GM12872 (cell line): ENCODE measurements around the gene SNX27.

Experiments used
- CTCF ChIP-seq: IDR thresholded peaks from 3 replicates; pipeline ENCODE4 v1.5.1; 2011; ENCODE audit warnings: low read depth, mild to moderate bottlenecking, low read length, moderate library complexity; ENCODE audit not compliant: insufficient read depth

The SNX27 gene

GRCh38 chr1:151584780-151585179 is 27.1 kb upstream of the SNX27 start:
- no peak for TF ChIP-seq CTCF

- no peak for TF ChIP-seq CTCF
These were observed 26.2 kb upstream of the SNX27 start for GRCh38 chr1:151585622-151586021.

- TF ChIP-seq CTCF = no peak
These were observed 20.9 kb upstream of the SNX27 start for GRCh38 chr1:151590961-151591360.

DNA sequence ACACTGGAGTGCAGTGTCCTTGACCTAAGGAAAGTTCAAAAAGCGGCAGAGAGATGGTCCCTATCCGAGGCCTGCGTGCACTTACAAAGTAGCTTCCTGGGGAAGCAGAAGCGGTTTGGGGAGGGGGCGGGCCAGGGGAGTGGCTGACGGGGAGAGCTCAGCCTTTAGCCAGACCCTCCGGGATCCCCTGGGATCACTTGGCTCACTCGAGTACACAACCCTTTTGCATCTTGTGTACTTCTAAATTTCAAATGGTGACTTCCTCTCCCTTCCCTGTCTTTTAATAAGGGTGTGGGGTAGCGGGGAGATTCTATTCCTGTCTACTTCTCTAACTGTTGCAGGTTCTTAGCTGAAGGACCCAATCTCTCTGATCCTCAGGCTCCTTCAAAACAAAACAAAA is 18.1 kb upstream of the SNX27 start:
- TF ChIP-seq CTCF = no peak

- TF ChIP-seq CTCF = peak; percentile 96
These were observed 17.7 kb upstream of the SNX27 start for GRCh38 chr1:151594143-151594625.

DNA sequence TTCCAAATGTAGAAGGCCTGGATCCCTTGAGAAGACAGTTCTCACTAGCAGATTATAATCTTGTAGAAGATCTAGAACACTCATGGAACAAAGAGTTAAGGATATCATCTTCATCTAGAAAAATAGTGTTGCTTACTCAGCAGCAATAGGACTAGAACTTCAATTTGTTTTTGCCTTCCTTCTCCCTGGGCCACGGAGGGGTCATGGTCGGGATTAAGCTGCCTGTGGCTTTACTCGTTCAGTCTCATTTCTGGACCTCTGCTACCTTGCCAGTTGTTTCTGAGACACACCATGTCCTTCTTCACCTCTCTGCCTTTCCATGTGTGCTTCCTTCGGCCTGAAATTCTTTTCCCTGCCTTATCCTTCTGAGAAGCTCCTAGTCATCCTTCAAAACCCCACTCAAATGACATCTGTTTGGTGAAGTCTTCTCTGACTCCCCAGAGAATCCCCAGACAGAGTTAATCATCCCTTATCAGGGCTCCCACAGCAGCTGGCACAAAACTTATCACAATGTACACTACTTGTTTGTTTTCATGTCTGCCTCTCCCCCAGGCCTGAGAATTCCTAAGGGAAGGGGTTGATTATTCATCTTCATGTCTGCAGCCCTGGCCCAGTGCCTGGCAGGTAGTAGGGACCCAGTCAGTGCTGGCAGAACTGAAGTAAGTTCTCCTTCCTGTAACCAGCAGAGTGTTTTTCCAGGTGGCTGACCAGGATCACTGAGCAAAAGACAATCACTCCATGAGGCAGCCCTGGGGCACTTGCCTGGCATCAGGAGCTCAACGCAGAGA is 15.5 kb upstream of the SNX27 start:
- TF ChIP-seq CTCF = no peak

DNA sequence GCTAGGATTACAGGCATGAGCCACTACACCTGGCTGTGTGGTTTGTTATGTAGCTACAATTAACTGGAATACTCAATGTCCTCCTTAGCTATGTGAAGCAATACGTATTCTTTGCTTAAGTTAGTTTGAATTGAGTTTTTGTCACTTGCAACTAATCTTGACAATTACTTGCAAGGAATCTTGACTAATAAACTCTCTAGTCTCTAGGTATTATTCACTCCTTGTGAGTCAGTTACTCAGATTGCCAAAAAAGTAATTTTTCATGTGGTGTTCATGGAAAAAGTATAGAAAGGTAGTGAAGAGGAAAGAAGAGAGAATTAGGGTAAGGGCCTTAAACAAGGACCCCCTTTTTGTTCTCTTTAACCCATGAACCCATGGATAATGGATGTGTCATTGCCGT is 7.6 kb upstream of the SNX27 start:
- TF ChIP-seq CTCF = no peak
